AG09319 (cell line): ENCODE measurements around the gene GLB1L.

Source experiments
- DNase-seq: peaks from one replicate; pipeline ENCODE4 v3.0.0-alpha.2; 2010; ENCODE audit warnings: low read depth; ENCODE audit errors: extremely low read depth
- TF ChIP-seq, protein P1 (sequence below): IDR thresholded peaks from 2 replicates; pipeline ENCODE4 v1.5.1; 2011; ENCODE audit warnings: low read depth, mild to moderate bottlenecking, inconsistent platforms, low read length, moderate library complexity

GLB1L gene

DNA sequence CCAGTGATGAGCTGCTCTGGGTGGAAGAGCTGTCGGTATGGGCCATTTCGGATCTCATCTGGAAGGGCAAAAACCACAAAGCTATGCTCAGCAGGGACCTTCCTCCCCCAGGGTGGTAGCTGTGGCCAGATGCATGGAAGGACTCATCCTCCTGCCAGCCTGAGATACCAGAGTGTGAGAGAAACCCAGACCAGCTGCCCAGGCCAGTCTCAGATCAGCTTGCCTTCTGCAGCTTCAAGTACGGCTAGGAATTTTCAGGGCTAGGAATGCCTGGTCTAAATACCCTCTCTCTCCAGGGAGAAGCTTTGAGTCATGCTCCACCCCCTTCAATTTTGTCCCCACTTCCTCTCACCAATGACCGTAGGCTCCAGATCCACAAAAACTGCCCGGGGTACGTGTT is 6.4 kb upstream of the GLB1L start:
- no peak for DNase-seq
- TF ChIP-seq, protein P1, sequence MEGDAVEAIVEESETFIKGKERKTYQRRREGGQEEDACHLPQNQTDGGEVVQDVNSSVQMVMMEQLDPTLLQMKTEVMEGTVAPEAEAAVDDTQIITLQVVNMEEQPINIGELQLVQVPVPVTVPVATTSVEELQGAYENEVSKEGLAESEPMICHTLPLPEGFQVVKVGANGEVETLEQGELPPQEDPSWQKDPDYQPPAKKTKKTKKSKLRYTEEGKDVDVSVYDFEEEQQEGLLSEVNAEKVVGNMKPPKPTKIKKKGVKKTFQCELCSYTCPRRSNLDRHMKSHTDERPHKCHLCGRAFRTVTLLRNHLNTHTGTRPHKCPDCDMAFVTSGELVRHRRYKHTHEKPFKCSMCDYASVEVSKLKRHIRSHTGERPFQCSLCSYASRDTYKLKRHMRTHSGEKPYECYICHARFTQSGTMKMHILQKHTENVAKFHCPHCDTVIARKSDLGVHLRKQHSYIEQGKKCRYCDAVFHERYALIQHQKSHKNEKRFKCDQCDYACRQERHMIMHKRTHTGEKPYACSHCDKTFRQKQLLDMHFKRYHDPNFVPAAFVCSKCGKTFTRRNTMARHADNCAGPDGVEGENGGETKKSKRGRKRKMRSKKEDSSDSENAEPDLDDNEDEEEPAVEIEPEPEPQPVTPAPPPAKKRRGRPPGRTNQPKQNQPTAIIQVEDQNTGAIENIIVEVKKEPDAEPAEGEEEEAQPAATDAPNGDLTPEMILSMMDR, result no peak

DNA sequence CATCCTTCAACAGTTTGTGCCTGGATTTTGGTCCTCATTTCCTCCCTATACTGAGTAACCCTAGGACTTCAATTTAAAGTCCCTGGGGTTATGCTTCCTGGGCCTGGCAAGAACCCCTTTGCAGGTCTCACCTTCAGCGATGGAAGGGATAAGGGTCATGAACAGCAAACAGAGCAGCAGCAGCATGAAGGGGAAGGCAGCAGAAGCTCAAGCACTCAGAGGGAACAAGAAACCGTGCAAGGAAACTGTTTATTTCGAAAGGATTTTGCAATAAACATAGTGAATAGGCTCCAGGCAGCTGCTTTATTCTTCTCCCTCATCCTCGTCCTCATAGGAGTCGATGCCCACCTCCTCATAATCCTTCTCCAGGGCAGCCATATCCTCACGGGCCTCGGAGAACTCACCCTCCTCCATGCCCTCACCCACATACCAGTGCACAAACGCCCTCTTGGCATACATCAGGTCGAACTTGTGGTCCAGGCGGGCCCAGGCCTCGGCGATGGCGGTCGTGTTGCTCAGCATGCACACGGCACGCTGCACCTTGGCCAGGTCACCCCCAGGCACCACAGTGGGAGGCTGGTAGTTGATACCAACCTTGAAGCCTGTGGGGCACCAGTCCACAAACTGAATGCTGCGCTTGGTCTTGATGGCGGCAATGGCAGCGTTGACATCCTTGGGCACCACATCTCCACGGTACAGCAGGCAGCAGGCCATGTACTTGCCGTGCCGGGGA is 5.0 kb upstream of the GLB1L start:
- TF ChIP-seq, protein P1, result no peak
- no peak for DNase-seq

DNA sequence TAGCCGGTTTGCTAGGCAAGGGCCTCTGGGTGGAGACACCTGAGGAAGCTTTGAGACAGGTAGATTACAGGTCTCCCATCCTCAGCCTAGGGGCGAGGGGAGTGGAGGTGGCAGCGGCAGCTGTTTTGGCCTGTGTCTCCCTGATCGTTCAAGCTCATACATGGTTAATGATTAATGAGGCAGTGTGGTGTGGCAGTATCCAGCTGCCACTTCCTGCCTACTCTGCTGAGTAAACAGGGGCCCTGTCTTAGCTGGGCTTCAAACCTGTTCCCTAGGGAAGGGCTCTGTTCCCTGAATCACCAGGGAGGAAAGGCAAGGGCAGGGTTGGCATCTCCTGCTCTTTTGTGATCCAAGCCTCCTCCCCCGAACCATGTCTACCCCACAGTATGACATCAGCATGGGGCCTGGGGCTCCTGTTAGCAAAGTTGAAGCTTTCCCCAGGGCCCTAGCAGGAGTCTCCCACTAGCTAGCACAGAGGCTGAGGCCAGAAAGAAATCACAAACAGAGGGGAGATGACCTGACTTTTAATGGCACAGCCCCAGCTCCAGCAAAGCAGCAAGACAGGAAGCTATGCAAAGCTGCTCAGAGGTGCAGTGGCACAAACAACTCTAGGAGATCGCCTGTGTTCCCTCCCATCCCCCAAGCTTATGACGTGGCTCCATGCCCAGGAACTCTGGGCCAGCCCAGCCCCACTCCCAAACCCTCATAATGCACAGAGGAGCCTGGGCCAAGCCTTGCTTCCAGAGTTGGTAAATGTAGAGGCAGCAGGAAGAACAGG is 4.1 kb upstream of the GLB1L start:
- TF ChIP-seq, protein P1, result no peak
- peak; percentile 52 for DNase-seq

DNA sequence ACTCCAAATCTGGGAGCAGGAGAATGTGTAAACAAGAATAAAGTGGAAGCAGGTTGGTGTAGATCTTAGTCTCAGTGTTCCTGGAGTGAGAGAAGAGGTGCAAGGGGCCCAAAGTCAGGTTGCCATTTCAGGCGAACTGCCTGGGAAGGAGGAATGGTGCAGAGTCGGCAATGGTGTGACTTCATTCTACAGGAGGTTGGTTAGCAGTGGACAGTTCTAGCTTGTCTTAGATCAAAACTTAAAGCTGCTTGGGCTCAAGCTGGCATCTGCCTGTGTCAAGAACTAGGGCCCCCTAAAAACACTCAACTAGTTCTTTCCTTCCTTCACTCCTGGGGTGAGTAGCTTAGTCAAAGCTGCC is 3.6 kb upstream of the GLB1L start:
- TF ChIP-seq, protein P1, result no peak
- no peak for DNase-seq

DNA sequence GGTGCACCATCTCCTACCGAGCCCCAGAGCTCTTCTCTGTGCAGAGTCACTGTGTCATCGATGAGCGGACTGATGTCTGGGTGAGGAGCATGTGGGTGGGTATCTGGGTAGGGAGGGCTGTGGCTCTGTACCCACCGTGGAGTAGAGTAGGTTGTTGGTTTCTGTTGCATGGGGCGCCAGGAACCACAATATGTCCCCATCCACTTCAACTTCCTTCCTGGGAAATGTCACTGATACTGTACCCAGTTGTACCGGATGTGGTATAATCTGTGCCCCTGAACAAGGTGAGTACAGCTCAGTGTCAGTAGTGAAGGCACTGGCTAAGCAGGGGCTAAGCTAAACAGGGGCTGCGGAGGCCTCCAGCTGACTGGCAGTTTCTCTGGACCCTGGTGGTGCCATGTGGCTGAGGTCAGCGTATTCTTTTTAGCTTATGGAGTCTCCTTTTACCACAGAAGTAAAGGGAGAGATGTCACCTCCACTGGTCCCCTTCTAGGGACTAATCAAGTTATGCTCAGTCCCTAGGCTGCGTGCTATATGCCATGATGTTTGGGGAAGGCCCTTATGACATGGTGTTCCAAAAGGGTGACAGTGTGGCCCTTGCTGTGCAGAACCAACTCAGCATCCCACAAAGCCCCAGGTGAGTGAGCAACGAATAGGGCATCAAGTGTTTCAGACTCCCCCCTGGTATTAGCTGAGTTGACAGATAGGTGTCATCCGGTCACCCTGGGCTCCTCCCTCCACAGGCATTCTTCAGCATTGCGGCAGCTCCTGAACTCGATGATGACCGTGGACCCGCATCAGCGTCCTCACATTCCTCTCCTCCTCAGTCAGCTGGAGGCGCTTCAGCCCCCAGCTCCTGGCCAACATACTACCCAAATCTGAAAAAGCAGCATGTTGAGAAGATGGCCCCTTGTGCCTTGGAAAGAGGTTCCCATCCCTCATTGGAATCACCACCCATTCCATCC is 2.7 kb upstream of the GLB1L start:
- DNase-seq, result no peak
- TF ChIP-seq, protein P1, result no peak

DNA sequence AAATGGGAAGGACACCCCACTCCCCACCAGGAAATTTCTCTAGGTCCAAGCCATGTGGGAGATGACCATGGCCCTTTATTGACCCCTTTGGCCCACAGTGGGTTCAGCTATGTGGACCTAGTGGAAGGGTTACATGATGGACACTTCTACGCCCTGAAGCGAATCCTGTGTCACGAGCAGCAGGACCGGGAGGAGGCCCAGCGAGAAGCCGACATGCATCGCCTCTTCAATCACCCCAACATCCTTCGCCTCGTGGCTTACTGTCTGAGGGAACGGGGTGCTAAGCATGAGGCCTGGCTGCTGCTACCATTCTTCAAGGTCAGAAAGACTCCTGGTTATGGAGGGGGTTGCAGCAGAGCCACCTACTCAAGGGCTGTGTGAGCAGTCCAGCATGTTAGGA is 1.3 kb upstream of the GLB1L start:
- DNase-seq, result no peak

More for the DNA sequence above, 1.3 kb upstream of the GLB1L start:
- TF ChIP-seq, protein P1, result no peak
